ENCODE results near the gene BCL6.

The BCL6 gene

DNA sequence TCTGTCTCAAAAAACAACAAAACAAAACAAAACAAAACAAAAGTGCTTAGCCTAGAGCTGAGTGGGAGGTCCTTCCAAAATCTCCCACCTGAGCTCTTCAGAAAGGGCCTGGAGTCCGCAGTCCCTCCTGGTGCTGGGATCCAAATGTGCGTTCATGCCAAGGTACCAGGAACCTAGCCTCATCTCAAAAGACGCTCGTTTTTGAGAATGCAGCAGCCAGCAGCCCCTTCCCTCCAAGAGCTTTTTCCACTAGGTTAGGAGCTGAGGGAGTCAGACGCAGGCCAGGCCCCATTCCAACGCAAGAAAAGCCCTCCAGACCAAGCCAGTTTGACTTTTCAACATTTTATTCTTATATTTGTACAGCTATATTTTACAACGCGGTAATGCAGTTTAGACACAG, 24.2 kb downstream of the BCL6 start:
- Histone ChIP-seq H3K4me2 (ENCODE audit: low read depth, low read length, poor library complexity, severe bottlenecking) (no peak overlapping the region), H3K9me3 (ENCODE audit: insufficient read depth, low read depth, low read length) (no peaks in the 10 kb centered on the region), H3K36me3 (ENCODE audit: insufficient read depth, low read length) (peaks cover 55% of the 10 kb centered on the region; the same call in 1 of the 2 replicates), H3K27me3 (ENCODE audit: insufficient read depth, low read length, poor library complexity, severe bottlenecking) (no peaks in the 10 kb centered on the region), H3K9me2 (replicated peaks; ENCODE audit: low read depth, low read length) (no peaks in the 10 kb centered on the region), H4K20me1 (ENCODE audit: insufficient read depth, low read length, poor library complexity, severe bottlenecking) (no peaks in the 10 kb centered on the region), H3K9ac (ENCODE audit: low read depth, low read length, poor library complexity, severe bottlenecking) (no peak overlapping the region), H3K79me2 (ENCODE audit: insufficient read depth, low read length) (no peaks in the 10 kb centered on the region), H2AFZ (ENCODE audit: low read length) (no peak overlapping the region), H3F3A (ENCODE audit: low read depth) (no peaks in the 10 kb centered on the region), H3K4me1 (ENCODE audit: insufficient read depth, low read length, poor library complexity, severe bottlenecking) (no peaks in the 10 kb centered on the region), H3K4me3 (ENCODE audit: low read length, poor library complexity, severe bottlenecking) (no peak overlapping the region)
- TF ChIP-seq, protein P1, sequence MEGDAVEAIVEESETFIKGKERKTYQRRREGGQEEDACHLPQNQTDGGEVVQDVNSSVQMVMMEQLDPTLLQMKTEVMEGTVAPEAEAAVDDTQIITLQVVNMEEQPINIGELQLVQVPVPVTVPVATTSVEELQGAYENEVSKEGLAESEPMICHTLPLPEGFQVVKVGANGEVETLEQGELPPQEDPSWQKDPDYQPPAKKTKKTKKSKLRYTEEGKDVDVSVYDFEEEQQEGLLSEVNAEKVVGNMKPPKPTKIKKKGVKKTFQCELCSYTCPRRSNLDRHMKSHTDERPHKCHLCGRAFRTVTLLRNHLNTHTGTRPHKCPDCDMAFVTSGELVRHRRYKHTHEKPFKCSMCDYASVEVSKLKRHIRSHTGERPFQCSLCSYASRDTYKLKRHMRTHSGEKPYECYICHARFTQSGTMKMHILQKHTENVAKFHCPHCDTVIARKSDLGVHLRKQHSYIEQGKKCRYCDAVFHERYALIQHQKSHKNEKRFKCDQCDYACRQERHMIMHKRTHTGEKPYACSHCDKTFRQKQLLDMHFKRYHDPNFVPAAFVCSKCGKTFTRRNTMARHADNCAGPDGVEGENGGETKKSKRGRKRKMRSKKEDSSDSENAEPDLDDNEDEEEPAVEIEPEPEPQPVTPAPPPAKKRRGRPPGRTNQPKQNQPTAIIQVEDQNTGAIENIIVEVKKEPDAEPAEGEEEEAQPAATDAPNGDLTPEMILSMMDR (conservative IDR thresholded peaks at IDR 0.05; ENCODE audit: low read length): no peak
- TF ChIP-seq EZH2phosphoT487 (IDR thresholded peaks at IDR 0.05; ENCODE audit: borderline replicate concordance): no peak

DNA sequence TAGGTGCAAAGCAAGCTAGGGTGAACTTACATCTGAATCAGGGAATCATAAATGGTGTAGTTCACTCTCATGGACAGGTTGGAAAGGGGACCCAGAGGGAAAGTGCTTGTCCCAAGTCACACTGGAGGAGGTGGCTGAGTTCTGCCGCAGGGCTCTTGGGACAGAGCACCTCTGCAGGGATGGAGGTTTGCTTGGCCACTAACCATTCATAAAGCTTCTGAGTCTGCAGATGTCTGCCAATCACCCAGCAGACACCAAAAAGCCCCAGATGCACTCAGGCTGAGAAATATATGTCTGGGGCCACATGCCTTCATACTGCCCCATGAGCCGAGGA, 25.0 kb downstream of the BCL6 start:
- TF ChIP-seq, protein P1 (conservative IDR thresholded peaks at IDR 0.05; ENCODE audit: low read length): no peak
- no peak for TF ChIP-seq EZH2phosphoT487 (IDR thresholded peaks at IDR 0.05; ENCODE audit: borderline replicate concordance)
- no peaks in the 10 kb centered on the region for H3K27me3 ChIP-seq (ENCODE audit: insufficient read depth, low read length, poor library complexity, severe bottlenecking)
- H3K4me2 ChIP-seq (ENCODE audit: low read depth, low read length, poor library complexity, severe bottlenecking): no peak overlapping the region
- no peaks in the 10 kb centered on the region for H3K9me3 ChIP-seq (ENCODE audit: insufficient read depth, low read depth, low read length)
- H4K20me1 ChIP-seq (ENCODE audit: insufficient read depth, low read length, poor library complexity, severe bottlenecking): no peaks in the 10 kb centered on the region
- no peak overlapping the region for H2AFZ ChIP-seq (ENCODE audit: low read length)
- H3K4me1 ChIP-seq (ENCODE audit: insufficient read depth, low read length, poor library complexity, severe bottlenecking): no peaks in the 10 kb centered on the region
- no peaks in the 10 kb centered on the region for H3K9me2 ChIP-seq (replicated peaks; ENCODE audit: low read depth, low read length)
- no peaks in the 10 kb centered on the region for H3F3A ChIP-seq (ENCODE audit: low read depth)
- H3K79me2 ChIP-seq (ENCODE audit: insufficient read depth, low read length): no peaks in the 10 kb centered on the region
- H3K36me3 ChIP-seq (ENCODE audit: insufficient read depth, low read length): peaks cover 48% of the 10 kb centered on the region; the same call in 1 of the 2 replicates
- no peak overlapping the region for H3K9ac ChIP-seq (ENCODE audit: low read depth, low read length, poor library complexity, severe bottlenecking)
- no peak overlapping the region for H3K4me3 ChIP-seq (ENCODE audit: low read length, poor library complexity, severe bottlenecking)

DNA sequence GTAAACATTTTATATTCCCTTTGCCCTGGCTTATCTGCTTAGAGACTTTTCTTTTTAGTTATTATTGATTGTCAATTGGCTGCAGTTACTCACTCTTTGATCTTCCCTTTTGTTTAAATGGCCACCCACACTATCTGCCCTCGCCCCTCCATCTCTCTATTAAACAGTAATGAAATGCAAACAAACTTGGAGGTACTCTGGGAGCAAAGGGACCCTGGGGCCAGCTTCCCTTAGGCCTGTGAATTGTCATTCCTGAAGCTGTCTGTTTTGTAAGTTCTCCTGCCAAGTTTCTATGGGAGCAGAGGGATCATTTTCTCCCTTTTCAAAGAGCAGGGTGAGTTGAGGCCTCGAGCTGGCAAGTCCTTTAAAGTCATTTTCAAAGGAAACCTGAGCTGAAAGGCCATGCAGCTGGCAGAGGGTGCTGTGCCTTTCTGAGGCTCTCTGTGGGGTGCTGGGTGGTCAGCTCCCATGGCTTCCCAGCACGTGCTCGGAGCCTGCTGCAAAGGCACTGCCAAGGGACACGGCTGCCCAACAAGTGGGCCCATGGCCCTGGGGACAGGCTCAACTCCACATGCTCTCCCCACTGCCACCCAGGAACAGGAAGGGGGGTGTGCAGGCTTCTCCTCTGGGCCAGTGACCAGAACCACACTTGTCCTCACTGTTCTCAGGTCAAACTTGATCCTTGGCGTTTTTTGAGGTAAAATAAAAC, 25.5 kb downstream of the BCL6 start:
- H3K4me2 ChIP-seq (ENCODE audit: low read depth, low read length, poor library complexity, severe bottlenecking): no peak overlapping the region
- no peaks in the 10 kb centered on the region for H3K27me3 ChIP-seq (ENCODE audit: insufficient read depth, low read length, poor library complexity, severe bottlenecking)
- H3K79me2 ChIP-seq (ENCODE audit: insufficient read depth, low read length): no peaks in the 10 kb centered on the region
- H3K36me3 ChIP-seq (ENCODE audit: insufficient read depth, low read length): peaks cover 43% of the 10 kb centered on the region; the same call in 1 of the 2 replicates
- H3K4me3 ChIP-seq (ENCODE audit: low read length, poor library complexity, severe bottlenecking): no peak overlapping the region
- H4K20me1 ChIP-seq (ENCODE audit: insufficient read depth, low read length, poor library complexity, severe bottlenecking): no peaks in the 10 kb centered on the region
- H3F3A ChIP-seq (ENCODE audit: low read depth): no peaks in the 10 kb centered on the region
- no peak overlapping the region for H3K9ac ChIP-seq (ENCODE audit: low read depth, low read length, poor library complexity, severe bottlenecking)
- H3K9me3 ChIP-seq (ENCODE audit: insufficient read depth, low read depth, low read length): no peaks in the 10 kb centered on the region
- no peak overlapping the region for H2AFZ ChIP-seq (ENCODE audit: low read length)
- TF ChIP-seq, protein P1 (conservative IDR thresholded peaks at IDR 0.05; ENCODE audit: low read length): no peak
- no peak for TF ChIP-seq EZH2phosphoT487 (IDR thresholded peaks at IDR 0.05; ENCODE audit: borderline replicate concordance)
- H3K9me2 ChIP-seq (replicated peaks; ENCODE audit: low read depth, low read length): no peaks in the 10 kb centered on the region
- H3K4me1 ChIP-seq (ENCODE audit: insufficient read depth, low read length, poor library complexity, severe bottlenecking): no peaks in the 10 kb centered on the region
